ENCODE data around the gene PLEKHG5.
"Not testable (repeated sequence)": the region's sequence is repeated elsewhere in the genome, so short reads cannot be mapped to it uniquely, and the experiment has no call there.

Gene PLEKHG5

DNA sequence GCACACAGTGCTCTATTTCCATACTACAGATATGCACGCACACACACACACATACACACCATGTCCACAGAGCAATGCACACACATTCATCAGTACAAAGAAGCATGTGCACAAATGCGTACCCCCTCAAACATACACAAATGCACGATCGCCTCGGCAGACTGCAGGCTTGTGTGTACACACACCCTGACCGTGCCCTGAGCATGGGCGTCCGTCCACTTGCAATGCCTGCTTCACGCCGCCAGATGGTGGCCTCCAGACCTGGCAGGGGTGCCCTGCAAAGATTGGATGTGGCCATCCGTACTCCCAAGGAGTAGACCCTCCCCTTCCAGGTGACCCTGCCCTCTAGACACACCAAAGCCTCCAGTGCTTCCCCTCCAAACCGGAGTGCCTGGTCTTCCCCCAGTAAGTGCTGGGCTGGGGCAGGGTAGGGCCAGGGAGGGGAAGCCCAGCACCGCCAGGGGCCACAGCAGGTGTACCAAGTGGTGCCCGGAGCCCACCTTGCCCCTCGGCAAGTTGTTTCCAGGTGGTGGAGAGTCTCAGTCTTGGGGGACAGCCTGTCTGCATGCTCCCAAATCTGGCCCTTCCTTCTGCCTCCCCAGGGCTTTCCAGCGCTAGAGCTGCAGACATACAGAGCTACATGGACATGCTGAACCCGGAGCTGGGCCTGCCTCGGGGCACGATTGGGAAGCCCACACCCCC lies 46.3 kb downstream of the PLEKHG5 start:
- DNase-seq: no peak

GRCh38 chr1:6444377-6444776 lies 47.1 kb downstream of the PLEKHG5 start:
- no peak for DNase-seq

DNA sequence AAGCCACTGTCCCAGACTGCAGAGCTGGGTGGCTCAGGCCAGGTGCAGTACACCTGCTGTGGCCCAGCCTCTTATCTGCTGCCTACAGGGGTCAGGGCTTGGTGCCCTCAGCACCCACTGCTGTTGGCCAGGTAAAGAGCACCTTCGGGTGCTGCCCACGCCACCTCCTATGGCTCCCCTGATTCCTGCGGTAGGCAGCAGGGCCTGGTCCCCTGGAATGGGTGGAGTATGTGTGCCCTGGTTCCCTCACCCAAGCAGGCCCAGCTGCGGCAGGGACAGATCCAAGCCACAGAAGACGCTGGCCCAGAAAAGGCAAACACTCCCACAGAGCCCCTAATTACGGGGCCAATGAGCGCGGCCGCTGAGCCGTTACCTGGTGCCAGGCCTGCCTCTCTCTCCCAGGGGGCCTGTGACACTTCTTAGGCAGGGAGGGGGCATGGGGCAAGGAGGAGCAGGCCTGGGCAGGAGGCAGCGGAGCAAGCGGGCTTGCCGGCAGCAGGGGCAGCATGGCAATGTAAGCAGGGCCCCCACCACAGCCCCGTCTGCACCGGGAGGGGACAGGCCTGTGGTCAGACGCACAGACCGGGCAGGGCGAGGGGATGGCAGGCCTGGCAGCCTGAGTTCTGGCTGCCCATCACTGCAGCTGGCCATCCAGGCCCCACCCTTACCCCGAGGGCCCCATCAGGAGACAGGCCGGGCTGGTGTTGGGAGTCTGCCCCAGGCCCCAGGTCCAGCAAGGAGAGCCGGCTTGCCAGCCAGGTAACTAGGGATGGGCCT lies 47.9 kb downstream of the PLEKHG5 start:
- DNase-seq: no peak

DNA sequence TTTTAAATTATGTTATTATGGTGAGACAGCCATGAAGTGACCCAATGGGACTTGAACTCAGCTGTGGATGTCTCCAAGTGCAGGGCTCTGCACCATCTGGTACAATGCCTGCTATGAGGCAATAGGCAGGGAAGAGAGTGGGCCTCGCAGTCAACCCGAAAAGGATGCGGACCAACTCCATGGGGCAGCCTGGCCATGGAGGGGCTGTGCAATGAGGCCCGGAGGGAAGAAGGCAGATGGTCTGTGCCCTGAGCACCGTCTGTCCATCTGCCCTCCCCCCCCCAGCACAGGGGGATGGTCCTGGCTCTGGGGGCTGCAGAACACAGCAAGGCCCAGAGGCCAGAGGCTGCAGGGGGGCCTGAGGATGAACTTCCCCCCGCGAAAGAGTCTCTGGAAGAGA lies 49.9 kb downstream of the PLEKHG5 start:
- DNase-seq: no peak

GRCh38 chr1:6440198-6441126 lies 51.0 kb downstream of the PLEKHG5 start:
- no peak for DNase-seq

DNA sequence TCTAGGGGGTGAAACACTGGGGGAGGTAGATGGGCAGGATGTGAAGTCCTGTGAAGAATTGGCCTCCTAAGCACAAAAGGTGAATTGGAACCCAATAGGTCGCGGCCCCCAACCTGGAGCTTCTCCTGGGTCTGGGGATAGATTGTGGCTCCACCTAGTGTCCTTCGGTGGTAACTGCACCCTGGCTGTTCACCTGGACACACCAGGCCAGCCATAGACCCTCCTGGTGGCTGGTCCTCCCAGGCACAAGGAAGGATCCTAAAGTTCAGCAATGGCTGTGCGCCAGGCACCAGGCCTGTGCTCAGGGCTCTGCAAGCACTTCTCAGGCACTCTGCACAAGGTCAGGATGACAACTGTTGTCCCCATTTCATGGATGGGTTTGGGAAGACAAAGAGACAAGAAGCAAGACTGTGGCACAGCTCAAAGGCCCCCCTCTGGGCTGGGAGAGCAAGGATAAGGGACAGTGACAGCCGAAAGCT lies 53.4 kb downstream of the PLEKHG5 start:
- DNase-seq: no peak

DNA sequence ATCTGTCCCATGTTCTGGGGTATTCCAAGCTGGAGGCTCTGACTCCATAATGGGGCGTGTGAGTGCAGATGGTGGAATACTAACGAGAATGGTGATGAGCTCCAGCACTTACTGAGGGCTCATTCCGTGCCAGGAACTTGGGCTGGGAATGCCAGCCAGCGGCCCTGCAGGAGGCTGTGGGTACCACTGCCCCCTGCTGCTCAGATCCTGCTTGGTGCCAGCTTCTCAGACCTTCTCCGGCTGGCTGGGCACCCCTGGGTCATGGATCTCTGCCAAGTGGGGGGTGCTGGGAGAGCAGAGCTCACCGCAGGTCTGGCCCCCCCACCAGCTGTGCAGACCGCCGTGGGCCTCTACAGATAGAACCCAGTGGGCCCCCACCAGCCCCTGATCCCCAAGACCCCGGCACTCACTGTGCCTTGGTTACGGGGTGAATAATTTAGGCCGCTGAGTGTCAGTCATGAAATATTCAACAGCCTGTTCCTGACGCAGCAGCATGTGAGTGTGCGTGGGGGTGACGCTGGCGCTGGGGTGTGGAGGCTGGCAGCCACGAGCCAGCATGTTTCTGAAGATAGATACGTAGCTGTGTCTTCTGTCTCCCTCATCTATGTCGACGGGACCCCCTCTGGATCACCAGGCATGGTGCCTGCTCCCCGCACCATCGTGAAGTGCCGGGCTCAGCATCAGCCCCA lies 54.3 kb downstream of the PLEKHG5 start:
- DNase-seq: not testable (repeated sequence)

DNA sequence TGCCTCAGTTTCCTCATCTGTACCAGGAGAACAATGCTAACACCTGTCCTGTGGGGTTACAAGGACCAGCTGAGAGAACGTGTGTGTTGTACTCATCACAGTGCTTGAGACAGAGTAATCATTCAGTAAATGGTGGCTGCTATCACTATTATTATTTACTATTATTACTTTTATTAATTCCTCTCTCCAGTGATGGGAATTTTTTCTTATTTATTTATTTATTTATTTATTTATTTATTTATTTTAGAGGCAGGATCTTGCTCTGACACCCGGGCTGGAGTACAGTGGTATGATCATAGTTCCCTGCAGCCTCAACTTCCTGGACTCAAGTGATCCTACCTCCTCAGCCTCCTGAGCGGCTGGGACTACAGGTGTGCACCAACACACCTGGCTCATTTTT lies 55.2 kb downstream of the PLEKHG5 start:
- not testable (repeated sequence) for DNase-seq

- no peak for DNase-seq
These were observed 55.9 kb downstream of the PLEKHG5 start for GRCh38 chr1:6435547-6435946.

GRCh38 chr1:6435129-6435528 lies 56.3 kb downstream of the PLEKHG5 start:
- no peak for DNase-seq

- DNase-seq: no peak
These were observed 57.3 kb downstream of the PLEKHG5 start for GRCh38 chr1:6434186-6434585.

DNA sequence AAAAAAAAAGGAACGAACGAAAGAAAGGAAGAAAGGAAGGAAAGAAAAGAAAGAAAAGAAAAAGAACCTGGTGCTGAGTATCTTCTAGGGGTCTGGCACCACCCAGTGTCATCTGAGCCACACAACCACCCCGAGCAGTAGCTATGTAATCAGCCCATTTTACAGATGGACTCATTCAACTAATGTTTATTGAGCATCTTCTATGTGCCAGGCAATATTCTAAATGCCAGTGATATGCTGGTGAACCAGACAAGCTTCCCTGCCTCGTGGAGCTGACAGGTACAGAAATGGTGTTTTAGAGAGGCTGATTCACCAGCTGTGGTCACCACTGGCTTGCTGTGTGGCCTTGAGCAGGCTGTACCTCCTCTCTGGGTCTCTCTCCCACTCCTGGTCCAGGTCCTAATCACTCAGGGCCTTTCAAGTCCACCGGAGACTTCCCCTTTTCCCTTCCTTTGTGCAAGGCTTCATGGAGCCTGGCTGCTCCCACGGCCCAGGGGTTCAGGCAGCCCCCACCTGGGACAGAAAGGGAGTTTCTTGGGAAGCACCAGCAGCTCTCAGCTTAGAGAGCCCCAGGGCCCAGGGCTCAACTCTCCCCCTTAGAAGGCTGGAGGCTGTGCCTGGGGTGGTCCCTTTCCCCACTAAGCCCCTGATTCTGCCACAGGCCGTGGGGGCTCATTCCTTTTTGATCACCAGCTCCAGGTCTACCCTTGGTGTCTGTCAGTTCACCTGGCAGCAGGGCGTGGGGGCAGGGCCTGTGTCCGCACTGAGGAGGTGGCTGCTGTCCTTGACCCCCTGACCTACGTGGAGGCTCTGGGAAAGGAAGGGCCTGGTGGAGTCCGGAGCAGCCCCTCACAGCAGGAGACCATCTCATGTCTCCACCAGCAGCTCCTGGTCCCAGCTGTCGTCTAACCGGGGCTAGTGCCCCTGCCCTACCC lies 59.6 kb downstream of the PLEKHG5 start:
- DNase-seq: not testable (repeated sequence)

DNA sequence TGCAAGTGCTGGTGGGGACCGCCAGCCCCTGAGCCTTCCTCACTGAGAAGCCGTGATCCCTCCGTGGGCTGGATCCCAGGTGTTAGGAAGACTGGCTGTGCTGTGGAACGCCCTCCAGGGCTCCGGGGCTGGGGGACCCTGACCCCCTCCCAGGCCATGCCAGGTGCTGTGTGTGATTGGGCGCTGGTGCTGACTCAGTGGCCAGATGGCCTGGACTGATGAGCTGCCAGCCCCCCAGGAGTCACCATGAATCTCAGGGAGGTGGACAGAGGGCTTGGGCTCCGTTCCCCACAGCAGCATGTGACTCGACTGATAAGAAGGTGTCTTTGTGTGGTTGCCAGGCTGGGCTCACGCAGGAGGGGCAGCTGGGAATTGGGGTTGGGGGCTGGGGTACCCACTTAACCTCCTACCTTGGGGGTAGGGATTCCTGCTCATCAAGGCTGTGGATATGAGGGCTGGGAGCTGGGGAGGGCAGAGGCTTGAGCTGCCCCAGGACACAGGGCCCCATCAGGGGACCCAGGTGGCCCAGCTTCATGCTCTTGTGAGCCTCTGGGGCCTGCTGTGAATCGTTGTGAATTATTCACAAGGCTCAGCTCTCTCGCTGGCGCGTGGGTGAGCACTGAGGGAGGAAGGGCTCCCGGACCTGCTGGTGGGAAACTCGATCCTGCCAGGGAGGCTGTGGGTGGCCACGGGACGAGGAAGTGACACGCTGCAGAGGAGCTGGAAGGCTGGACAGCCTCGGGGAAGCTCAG lies 61.6 kb downstream of the PLEKHG5 start:
- DNase-seq: not testable (repeated sequence)

- not testable (repeated sequence) for DNase-seq
These were observed 63.0 kb downstream of the PLEKHG5 start for GRCh38 chr1:6428453-6428852.

DNA sequence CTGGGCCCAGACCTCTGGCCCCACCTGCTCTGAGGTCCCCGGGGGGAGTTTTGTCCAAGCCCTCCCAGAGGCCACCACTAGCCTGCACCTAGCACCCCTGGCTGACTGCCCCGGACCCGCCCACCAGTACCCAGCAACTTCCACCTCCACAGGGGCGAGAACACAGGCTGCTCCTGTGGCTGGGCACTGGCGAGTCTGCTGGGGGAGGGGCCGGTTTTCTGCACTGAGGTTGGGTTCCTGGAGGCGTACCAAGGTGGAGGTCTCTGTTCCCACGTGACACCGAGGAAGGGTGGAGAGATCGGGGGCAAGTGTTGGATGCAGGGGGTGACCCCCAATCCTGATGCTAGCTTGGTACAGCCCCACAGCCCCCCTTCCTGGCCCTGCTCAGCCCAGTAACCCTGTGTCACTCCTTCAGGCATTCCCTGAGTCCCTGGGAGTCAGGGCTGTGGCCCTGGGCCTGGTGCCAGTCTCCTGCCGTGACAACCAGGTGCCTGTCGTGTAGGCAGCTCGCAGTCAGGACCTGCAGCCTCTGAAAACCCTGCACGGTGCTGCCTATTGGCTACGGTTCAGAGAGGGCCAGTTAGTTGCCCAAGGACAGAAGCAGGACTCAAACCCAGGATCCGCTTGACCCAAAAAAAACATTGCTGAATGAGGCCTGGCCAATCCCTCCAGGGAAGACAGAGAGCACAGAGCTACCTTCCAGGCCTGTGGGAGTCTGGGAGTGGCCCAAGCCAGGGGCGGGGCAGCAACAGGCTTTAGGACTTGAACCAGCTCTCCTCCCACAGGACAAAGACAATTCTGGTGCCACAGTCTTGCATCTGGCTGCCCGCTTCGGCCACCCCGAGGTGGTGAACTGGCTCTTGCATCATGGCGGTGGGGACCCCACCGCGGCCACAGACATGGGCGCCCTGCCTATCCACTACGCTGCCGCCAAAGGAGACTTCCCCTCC lies 63.8 kb downstream of the PLEKHG5 start:
- no peak for DNase-seq

GRCh38 chr1:6426972-6427350 lies 64.5 kb downstream of the PLEKHG5 start:
- no peak for DNase-seq

DNA sequence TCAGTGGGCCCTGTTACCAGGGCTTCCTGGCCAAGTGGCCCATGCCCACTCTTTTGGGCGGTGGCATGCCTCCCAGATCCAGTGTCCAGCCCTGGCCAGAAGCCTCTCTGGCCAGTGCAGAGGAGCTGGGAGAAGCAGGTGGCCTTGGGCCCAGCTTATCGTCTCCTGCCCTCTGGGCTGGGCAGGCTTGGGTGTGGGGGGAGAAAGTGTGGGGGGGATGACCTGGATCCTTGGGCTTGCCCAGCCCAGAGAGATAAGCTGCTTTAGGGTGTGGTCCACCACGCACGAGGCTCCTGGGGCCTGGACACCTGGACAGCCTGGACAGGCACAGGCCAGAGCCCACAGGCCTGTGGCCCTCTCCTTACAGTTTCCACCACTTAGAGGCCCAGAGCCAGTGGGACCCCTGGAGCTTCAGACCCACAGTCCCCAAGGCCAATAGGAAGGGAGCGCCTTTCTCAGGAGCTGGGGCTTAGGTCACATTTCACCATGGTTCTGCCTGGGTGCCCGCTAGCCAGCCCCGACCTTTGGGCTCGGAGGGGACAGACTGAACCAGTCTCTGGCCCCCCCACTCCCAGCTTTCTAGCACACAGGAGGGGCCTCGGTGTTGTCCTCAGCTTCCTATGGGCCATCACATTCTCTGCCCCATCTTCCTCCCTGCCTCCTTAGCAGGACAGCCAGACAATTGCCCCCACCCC lies 65.0 kb downstream of the PLEKHG5 start:
- no peak for DNase-seq

GRCh38 chr1:6425658-6426057 lies 65.8 kb downstream of the PLEKHG5 start:
- no peak for DNase-seq
